T-cell (primary cell): Measurements from ENCODE around the gene BAG5. TPM values are rescaled to one million over a fixed set of nuclear protein-coding genes. Genes with fewer than 3 reads are reported as not detected.

Source experiments
- ATAC-seq, 4 experiments: fragments of 200-7000 bp in 3 of 4; fragments of 150-1000 bp in 1 of 4; cut with Tn5 transposase; replicated peaks in 1 of 4; 1 replicate in 3 of 4; 2 replicates in 1 of 4; pipeline ENCODE4 v1.10.0; 2021; ENCODE audit warnings: moderate library complexity in 3 of 4, mild to moderate bottlenecking in 2 of 4, moderate number of reproducible peaks in 1 of 4
- CTCF ChIA-PET, 2 donors: fragments of 300-600 bp; sonication (Branson Sonifier 250); formaldehyde crosslinking; loops; one replicate each; lab custom pipeline; 2022; ENCODE audit warnings: antibody characterized with exemption in 2 of 2; lab: Charles Lee
- POLR2A ChIA-PET, 2 donors: fragments of 300-600 bp; sonication (Branson Sonifier 250); formaldehyde crosslinking; loops; one replicate each; lab custom pipeline; 2022; ENCODE audit warnings: antibody characterized with exemption in 2 of 2; lab: Charles Lee
- DNase-seq, 35 experiments: peaks; one replicate each; pipeline versions ENCODE4 v3.0.0 to v3.0.0-alpha.2; 2013 to 2023
- H3K27ac ChIP-seq: one replicate; pipeline ENCODE4 v1.5.1; 2013; ENCODE audit warnings: low read length
- H3K27me3 ChIP-seq, 2 experiments: replicated peaks in 1 of 2; 1 replicate in 1 of 2; 2 replicates in 1 of 2; pipeline versions ENCODE4 v1.6.1 to v1.7.0; 2013; ENCODE audit warnings: low read length in 1 of 2, mixed read lengths in 1 of 2; ENCODE audit not compliant: control insufficient read depth in 2 of 2, insufficient read depth in 2 of 2; ENCODE audit errors: extremely low read depth in 1 of 2
- H3K36me3 ChIP-seq, 2 donors: 1 replicate in 1 of 2; 2 replicates in 1 of 2; pipeline versions ENCODE4 v1.6.1 to v1.7.0; 2013; ENCODE audit warnings: low read length in 1 of 2; ENCODE audit not compliant: control insufficient read depth in 2 of 2, insufficient read depth in 1 of 2; ENCODE audit errors: extremely low read depth in 1 of 2
- H3K4me1 ChIP-seq, 2 experiments: 1 replicate in 1 of 2; 2 replicates in 1 of 2; pipeline versions ENCODE4 v1.6.1 to v1.7.0; 2013; ENCODE audit warnings: low read length in 2 of 2, mixed read lengths in 1 of 2; ENCODE audit not compliant: insufficient read depth in 2 of 2, control insufficient read depth in 1 of 2; ENCODE audit errors: extremely low read depth in 1 of 2
- H3K4me3 ChIP-seq, 2 donors: 1 replicate in 1 of 2; 2 replicates in 1 of 2; pipeline versions ENCODE4 v1.5.1 to v1.7.0; 2013; ENCODE audit warnings: mild to moderate bottlenecking in 2 of 2, low read length in 1 of 2, moderate library complexity in 1 of 2; ENCODE audit not compliant: control insufficient read depth in 1 of 2; ENCODE audit errors: extremely low read depth in 1 of 2
- H3K9me3 ChIP-seq: 2 replicates; pipeline ENCODE4 v1.7.0; 2013
- H3K27ac Mint-ChIP-seq, 2 donors: one replicate each; pipeline ENCODE4 v1.8.0; 2020 to 2021; ENCODE audit warnings: mild to moderate bottlenecking in 2 of 2, mixed read lengths in 2 of 2
- H3K27me3 Mint-ChIP-seq, 2 donors: one replicate each; pipeline ENCODE4 v1.8.0; 2021 to 2022; ENCODE audit warnings: mixed read lengths in 2 of 2
- H3K36me3 Mint-ChIP-seq: one replicate; pipeline ENCODE4 v1.8.0; 2021; ENCODE audit warnings: mixed read lengths
- H3K4me1 Mint-ChIP-seq, 3 donors: one replicate each; pipeline ENCODE4 v1.8.0; 2020 to 2022; ENCODE audit warnings: mixed read lengths in 3 of 3, mild to moderate bottlenecking in 1 of 3
- H3K4me3 Mint-ChIP-seq, 3 donors: one replicate each; pipeline ENCODE4 v1.8.0; 2020 to 2022; ENCODE audit warnings: mild to moderate bottlenecking in 3 of 3, mixed read lengths in 3 of 3, moderate library complexity in 3 of 3
- H3K9me3 Mint-ChIP-seq, 3 donors: one replicate each; pipeline ENCODE4 v1.8.0; 2020 to 2022; ENCODE audit warnings: mixed read lengths in 3 of 3
- WGBS: methylation state at CpG from one replicate; pipeline ENCODE4 v1.1.5; 2013; ENCODE audit warnings: missing lambda C conversion rate; ENCODE audit not compliant: insufficient coverage; 5-methylcytosine and 5-hydroxymethylcytosine counted together
- total RNA-seq, 35 experiments: library from RNA in 6 of 35; stranded (reverse) in 6 of 35; fragments of 120-200 nt in 1 of 35; gene quantifications; one replicate each; pipeline versions ENCODE4 v1.2.1 to v1.2.4 and lab custom pipeline; 2013 to 2026

BAG5 gene
- total RNA-seq, 5 donors from 2014 or later (not counting 1 experiment from before 2014, with no cell fraction given) = 28.2 to 36.3 (median 31.1) TPM

GRCh38 chr14:103555559-103556337, 6.7 kb downstream of the BAG5 start:
- Histone ChIP-seq H3K27ac (no peak overlapping the region), H3K4me1 (peaks cover 8 to 21% of the 10 kb centered on the region in 2 experiments), H3K36me3 (peaks cover 19 to 32% of the 10 kb centered on the region in 2 donors), H3K4me3 (no peak overlapping the region), H3K27me3 (no peaks in the 10 kb centered on the region), H3K9me3 (no peaks in the 10 kb centered on the region)
- no peak for ATAC-seq
- H3K27me3 Mint-ChIP-seq = no peaks in the 10 kb centered on the region
- peaks cover 37 to 50% (median 48%) of the 10 kb centered on the region in 3 donors for H3K4me1 Mint-ChIP-seq
- POLR2A ChIA-PET = no interaction called here
- 94% methylated on average over 5 of the region's 15 CpGs for WGBS
- H3K36me3 Mint-ChIP-seq = peaks cover 17% of the 10 kb centered on the region
- H3K9me3 Mint-ChIP-seq = no peaks in the 10 kb centered on the region
- H3K4me3 Mint-ChIP-seq = no peak overlapping the region
- CTCF ChIA-PET = no interaction called here
- DNase-seq = no peak
- no peak overlapping the region for H3K27ac Mint-ChIP-seq

GRCh38 chr14:103552846-103553210, 9.6 kb downstream of the BAG5 start:
- Histone ChIP-seq H3K4me3 (no peak overlapping the region), H3K27me3 (no peaks in the 10 kb centered on the region), H3K9me3 (no peaks in the 10 kb centered on the region), H3K4me1 (peaks cover 2% of the 10 kb centered on the region in 2 experiments), H3K27ac (no peak overlapping the region), H3K36me3 (peaks cover 7 to 17% of the 10 kb centered on the region in 2 donors)
- Mint-ChIP-seq H3K4me3 (no peak overlapping the region), H3K4me1 (peaks cover 9 to 21% (median 20%) of the 10 kb centered on the region in 3 donors), H3K36me3 (peaks cover 4% of the 10 kb centered on the region), H3K27me3 (no peaks in the 10 kb centered on the region), H3K9me3 (no peaks in the 10 kb centered on the region), H3K27ac (no peak overlapping the region)
- WGBS = 94% methylated on average over 7 of the region's 11 CpGs
- no peak for DNase-seq
- ChIA-PET POLR2A (no interaction called here), CTCF (interaction anchor here (0.6 to 0.8 kb wide), 3 partner anchors 14 to 1913 kb away, joined by 3 to 7 read pairs (median 4); no protein-coding TSS in a partner anchor)
- no peak for ATAC-seq

- Histone ChIP-seq H3K9me3 (no peaks in the 10 kb centered on the region), H3K4me1 (peaks cover 0 to 2% of the 10 kb centered on the region in 2 experiments), H3K27me3 (no peaks in the 10 kb centered on the region), H3K27ac (no peak overlapping the region), H3K36me3 (peaks cover 7 to 17% of the 10 kb centered on the region in 2 donors), H3K4me3 (no peak overlapping the region)
- ChIA-PET CTCF (interaction anchor here in 1 of 2 donors (0.6 to 1.0 kb wide), 2 partner anchors 9 to 15 kb away, joined by 3 to 4 read pairs; no protein-coding TSS in a partner anchor), POLR2A (no interaction called here)
- no peak for ATAC-seq
- Mint-ChIP-seq H3K36me3 (peaks cover 4% of the 10 kb centered on the region), H3K27me3 (no peaks in the 10 kb centered on the region), H3K9me3 (no peaks in the 10 kb centered on the region), H3K27ac (no peak overlapping the region), H3K4me3 (no peak overlapping the region), H3K4me1 (peaks cover 3 to 15% (median 15%) of the 10 kb centered on the region in 3 donors)
- WGBS = 82% methylated on average over 14 of the region's 18 CpGs
- no peak for DNase-seq
Observed at GRCh38 chr14:103552011-103552845, 10.2 kb downstream of the BAG5 start.

- Mint-ChIP-seq H3K4me3 (no peak overlapping the region), H3K36me3 (peaks cover 4% of the 10 kb centered on the region), H3K27me3 (no peaks in the 10 kb centered on the region), H3K27ac (no peak overlapping the region), H3K4me1 (peaks cover 0 to 11% (median 8%) of the 10 kb centered on the region in 3 donors), H3K9me3 (no peaks in the 10 kb centered on the region)
- peaks cover 0 to 4% of the 10 kb centered on the region in 2 experiments for H3K27me3 ChIP-seq
- ChIA-PET POLR2A (interaction anchor here in 1 of 2 donors (1.7 kb wide), 1 partner anchor 10 kb away, joined by 9 read pairs; no protein-coding TSS in a partner anchor), CTCF (interaction anchor here (0.6 to 1.0 kb wide), 3 partner anchors 10 to 41 kb away, joined by 3 to 4 read pairs (median 3); no protein-coding TSS in a partner anchor)
- H3K36me3 ChIP-seq = peaks cover 7 to 17% of the 10 kb centered on the region in 2 donors
- DNase-seq = no peak
- 91% methylated on average over 17 of the region's 17 CpGs for WGBS
- H3K27ac ChIP-seq = no peak overlapping the region
- no peak overlapping the region for H3K4me3 ChIP-seq
- H3K9me3 ChIP-seq = no peaks in the 10 kb centered on the region
- no peak for ATAC-seq
- peaks cover 0 to 7% of the 10 kb centered on the region in 2 experiments for H3K4me1 ChIP-seq
Observed at GRCh38 chr14:103551338-103551762, 11.1 kb downstream of the BAG5 start.

- H3K4me3 Mint-ChIP-seq = no peak overlapping the region
- H3K4me3 ChIP-seq = no peak overlapping the region
- ChIA-PET POLR2A (interaction anchor here in 1 of 2 donors (1.7 kb wide), 1 partner anchor 10 kb away, joined by 9 read pairs; no protein-coding TSS in a partner anchor), CTCF (interaction anchor here (0.6 to 1.0 kb wide), 4 partner anchors 11 to 53 kb away, joined by 3 to 4 read pairs (median 3); no protein-coding TSS in a partner anchor)
- 91% methylated on average over 19 of the region's 22 CpGs for WGBS
- H3K27ac ChIP-seq = no peak overlapping the region
- peaks cover 0 to 10% (median 7%) of the 10 kb centered on the region in 3 donors for H3K4me1 Mint-ChIP-seq
- H3K27me3 ChIP-seq = peaks cover 0 to 8% of the 10 kb centered on the region in 2 experiments
- H3K9me3 ChIP-seq = no peaks in the 10 kb centered on the region
- no peaks in the 10 kb centered on the region for H3K27me3 Mint-ChIP-seq
- peaks cover 0 to 7% of the 10 kb centered on the region in 2 experiments for H3K4me1 ChIP-seq
- no peaks in the 10 kb centered on the region for H3K9me3 Mint-ChIP-seq
- H3K27ac Mint-ChIP-seq = no peak overlapping the region
- peaks cover 7 to 17% of the 10 kb centered on the region in 2 donors for H3K36me3 ChIP-seq
- ATAC-seq (no peak), DNase-seq (no peak)
- peaks cover 4% of the 10 kb centered on the region for H3K36me3 Mint-ChIP-seq
Observed at GRCh38 chr14:103550451-103551337, 11.8 kb downstream of the BAG5 start.
